ENCODE data around the gene SMCHD1.

GRCh38 chr18:2843146-2843545, 187.6 kb downstream of the SMCHD1 start:
- TF ChIP-seq CTCF (conservative IDR thresholded peaks at IDR 0.05; ENCODE audit: low read depth, low read length), result no peak
- no peak for TF ChIP-seq EZH2phosphoT487 (IDR thresholded peaks at IDR 0.05; ENCODE audit: borderline replicate concordance, low read length)
- no peak for TF ChIP-seq EZH2 (IDR thresholded peaks at IDR 0.05; ENCODE audit: low read length, unreplicated experiment)
